ENCODE results near the gene CENPW.

The CENPW gene

DNA sequence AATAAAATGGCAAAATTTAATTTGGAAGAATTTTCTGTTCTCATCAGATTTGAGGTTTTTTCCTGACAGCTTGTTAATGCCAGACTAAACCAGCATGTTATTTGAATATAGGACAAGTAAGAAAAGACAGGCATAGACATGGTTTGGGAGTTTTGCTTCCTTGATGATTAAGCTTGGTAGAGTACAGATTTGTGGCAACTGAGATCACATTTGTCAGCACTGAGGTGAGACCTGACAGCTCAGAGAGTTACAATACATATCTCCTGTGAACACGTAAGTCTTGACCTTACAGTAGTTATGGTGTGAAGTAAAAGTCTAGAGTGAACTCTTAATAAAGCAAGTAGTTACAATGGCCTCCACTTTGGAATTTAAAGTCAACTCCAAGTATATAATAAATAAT is 34.5 kb downstream of the CENPW start:
- no peak for DNase-seq

DNA sequence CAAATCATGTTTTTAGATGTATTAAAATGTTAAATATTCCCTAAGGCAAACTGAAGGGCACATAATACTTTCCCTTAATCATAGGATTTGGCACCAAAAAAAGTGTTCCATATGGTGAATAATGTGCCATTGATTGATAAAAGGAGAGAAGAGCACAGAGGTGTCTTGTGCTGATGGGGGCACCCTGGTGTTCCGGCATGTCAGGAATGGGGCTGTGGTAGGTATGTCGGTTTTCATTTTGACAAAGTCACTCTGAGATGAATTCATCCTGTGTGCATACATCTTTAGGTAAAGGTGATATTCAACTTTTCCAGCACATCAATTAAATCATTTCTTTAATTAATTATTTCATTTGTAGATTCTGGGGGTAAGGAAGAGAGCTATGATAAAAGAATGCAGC is 36.8 kb downstream of the CENPW start:
- DNase-seq = no peak

DNA sequence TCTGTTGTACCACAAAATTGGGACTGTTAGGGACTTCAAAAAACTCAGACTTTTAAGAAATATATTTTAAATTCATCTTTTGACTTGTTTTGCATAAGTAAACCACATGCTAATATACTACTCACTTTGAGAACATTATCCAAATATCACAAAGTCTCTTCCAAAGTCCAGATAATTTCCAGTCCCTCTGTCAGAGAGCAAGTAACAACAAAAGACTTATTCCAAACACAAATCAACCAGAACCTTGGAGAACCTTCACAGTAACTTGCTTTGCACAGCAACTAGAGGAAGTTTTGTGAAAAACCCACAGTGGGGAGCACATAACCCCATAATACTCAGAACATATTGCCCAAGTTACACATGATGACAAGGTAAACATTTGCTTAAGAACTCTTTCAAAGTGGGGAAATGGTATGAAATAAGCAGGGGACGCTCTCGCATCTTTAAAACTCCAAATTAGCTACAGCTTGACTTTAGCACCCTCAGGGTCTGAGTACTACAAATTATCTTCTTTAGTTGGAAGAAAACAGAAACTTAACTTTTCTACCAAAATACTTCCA is 37.8 kb downstream of the CENPW start:
- DNase-seq = no peak

GRCh38 chr6:126380072-126380583 is 40.2 kb downstream of the CENPW start:
- DNase-seq = peak in 1 of 2 experiments; percentile 13

DNA sequence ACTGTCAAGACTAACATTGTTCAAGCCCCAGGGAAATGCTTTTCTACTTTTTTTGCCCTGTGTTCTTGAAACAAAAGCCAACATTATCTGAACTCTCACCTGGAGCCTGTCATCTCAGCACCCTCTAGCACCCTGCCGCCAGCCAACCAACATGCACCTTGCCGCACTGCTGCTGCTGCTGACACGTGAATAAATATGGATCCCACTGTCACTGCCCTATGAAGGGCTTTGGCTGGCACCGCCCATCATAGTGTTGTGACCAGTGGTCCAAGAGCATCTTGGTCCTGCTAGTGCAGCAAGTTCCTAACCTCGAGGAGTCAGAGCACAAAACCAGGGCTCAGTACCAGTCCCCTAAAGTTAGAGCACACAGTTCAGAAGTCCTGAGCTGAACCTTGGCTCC is 41.6 kb downstream of the CENPW start:
- DNase-seq = no peak

- DNase-seq = no peak
Measured at GRCh38 chr6:126383203-126383602, 43.3 kb downstream of the CENPW start.

GRCh38 chr6:126385536-126385935 is 45.6 kb downstream of the CENPW start:
- DNase-seq = no peak

DNA sequence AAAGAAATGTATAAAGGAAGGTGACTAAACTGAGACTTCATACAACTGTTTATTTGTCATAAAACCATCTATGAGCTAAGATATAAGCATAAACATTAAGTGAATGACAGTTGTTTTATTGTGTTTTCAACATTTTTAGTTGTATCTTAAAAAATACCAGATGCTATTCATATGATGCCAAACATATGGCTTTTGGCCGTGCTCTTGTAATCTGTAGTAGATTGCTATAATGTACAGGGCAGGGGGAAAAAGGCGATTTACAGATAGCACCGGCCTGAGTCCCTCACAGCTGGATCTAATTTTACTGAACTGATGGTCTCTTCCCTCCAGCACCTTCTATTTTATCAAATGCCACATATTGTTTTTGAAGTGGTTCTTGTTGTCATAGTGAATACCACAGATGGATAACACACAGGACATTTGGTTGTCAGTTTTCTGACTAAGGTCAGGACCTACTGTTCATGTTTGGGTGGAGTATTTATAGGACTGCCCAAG is 48.2 kb downstream of the CENPW start:
- no peak for DNase-seq

DNA sequence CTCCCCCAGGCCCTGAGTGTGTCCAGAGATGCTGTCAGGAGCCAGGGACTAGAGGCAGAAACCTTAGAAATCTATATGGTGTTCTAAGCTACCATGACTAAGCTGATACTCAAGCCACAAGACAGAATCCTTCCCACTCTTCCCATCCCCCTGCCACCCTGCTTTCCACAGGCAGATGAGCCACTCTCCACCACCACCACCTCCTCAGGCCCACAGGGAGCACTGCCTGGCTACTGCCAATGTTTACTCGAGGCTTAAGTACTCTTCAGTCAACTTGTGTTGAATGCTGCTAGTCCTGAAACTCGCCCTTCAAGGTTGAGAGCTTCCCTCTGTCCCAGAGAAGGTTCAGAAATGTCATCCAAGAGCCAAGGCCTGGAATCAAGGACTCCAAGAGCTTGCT is 56.2 kb downstream of the CENPW start:
- no peak for DNase-seq
